SK-N-SH (cell line): ENCODE results near the gene GRIK3. TPM values are rescaled to one million over a fixed set of nuclear protein-coding genes. Genes with fewer than 3 reads are reported as not detected.

ENCODE experiments used
- CTCF ChIA-PET: fragments of 300-600, 350-600 bp; formaldehyde crosslinking; extraction: SDS; loops from one replicate; lab custom pipeline; 2021; lab: Yijun Ruan, JAX
- POLR2A ChIA-PET: fragments of 350-600 bp; sonication (Branson Sonifier 250); formaldehyde crosslinking; extraction: SDS; loops from one replicate; lab custom pipeline; 2020; ENCODE audit warnings: antibody characterized with exemption, inconsistent platforms; lab: Yijun Ruan, JAX
- DNase-seq: peaks from one replicate; pipeline ENCODE4 v3.0.0; 2012
- H2AFZ ChIP-seq: fragments of 200-600 bp; sonication (generic); 2 replicates; pipeline ENCODE4 v1.8.1; 2016; ENCODE audit warnings: antibody characterized with exemption, mild to moderate bottlenecking, low read depth
- H3F3A ChIP-seq: fragments of 200-600 bp; sonication (generic); replicated peaks from 2 replicates; pipeline ENCODE3; 2016; ENCODE audit warnings: antibody characterized with exemption, mild to moderate bottlenecking; ENCODE audit not compliant: insufficient read depth
- H3K27ac ChIP-seq, 2 experiments: fragments of 200-500 bp in 1 of 2; fragments of 200-600 bp in 1 of 2; sonication (Bioruptor generic) in 1 of 2; sonication (generic), shearing (Covaris generic) in 1 of 2; 2 replicates each; pipeline versions ENCODE4 v1.5.1 to v1.6.1; 2014 to 2016; ENCODE audit warnings: low read depth in 2 of 2, inconsistent platforms in 1 of 2, low read length in 1 of 2, mild to moderate bottlenecking in 1 of 2, mixed read lengths in 1 of 2
- H3K27me3 ChIP-seq: fragments of 200-600 bp; sonication (generic), shearing (Covaris generic); 2 replicates; pipeline ENCODE4 v1.6.1; 2016; ENCODE audit warnings: mixed run types; ENCODE audit not compliant: insufficient read depth
- H3K36me3 ChIP-seq, 2 experiments: fragments of 200-500 bp in 1 of 2; fragments of 200-600 bp in 1 of 2; sonication (Bioruptor generic) in 1 of 2; sonication (generic) in 1 of 2; replicated peaks in 1 of 2; 2 replicates each; pipeline versions ENCODE3 to v1.5.1; 2014 to 2016; ENCODE audit warnings: low read length in 1 of 2, mild to moderate bottlenecking in 1 of 2; ENCODE audit not compliant: insufficient read depth in 2 of 2, control insufficient read depth in 1 of 2
- H3K4me1 ChIP-seq, 2 experiments: fragments of 200-500 bp in 1 of 2; fragments of 200-600 bp in 1 of 2; sonication (Bioruptor generic) in 1 of 2; sonication (generic), shearing (Covaris generic) in 1 of 2; 2 replicates each; pipeline versions ENCODE4 v1.5.1 to v1.6.1; 2014 to 2016; ENCODE audit warnings: low read depth in 1 of 2, low read length in 1 of 2, mixed run types in 1 of 2; ENCODE audit not compliant: insufficient read depth in 2 of 2, control insufficient read depth in 1 of 2
- H3K4me2 ChIP-seq: fragments of 200-600 bp; sonication (generic), shearing (Covaris generic); 2 replicates; pipeline ENCODE4 v1.6.1; 2017; ENCODE audit warnings: mixed run types
- H3K4me3 ChIP-seq, 2 experiments: fragments of 200-500 bp in 1 of 2; fragments of 200-600 bp in 1 of 2; sonication (Bioruptor generic) in 1 of 2; sonication (generic), shearing (Covaris generic) in 1 of 2; 2 replicates each; pipeline versions ENCODE4 v1.5.1 to v1.8.1; 2014 to 2016; ENCODE audit warnings: low read depth in 2 of 2, inconsistent platforms in 1 of 2, low read length in 1 of 2, mild to moderate bottlenecking in 1 of 2, mixed read lengths in 1 of 2, moderate library complexity in 1 of 2
- H3K79me2 ChIP-seq: fragments of 200-600 bp; sonication (generic); 2 replicates; pipeline ENCODE4 v1.8.1; 2017; ENCODE audit warnings: mild to moderate bottlenecking; ENCODE audit not compliant: insufficient read depth
- H3K9ac ChIP-seq: fragments of 200-600 bp; sonication (generic); 2 replicates; pipeline ENCODE4 v1.6.1; 2017; ENCODE audit warnings: mixed run types
- H3K9me2 ChIP-seq: fragments of 200-600 bp; sonication (generic); 2 replicates; pipeline ENCODE4 v1.6.1; 2017; ENCODE audit warnings: mixed run types
- H3K9me3 ChIP-seq: fragments of 200-600 bp; sonication (generic); 2 replicates; pipeline ENCODE4 v1.6.1; 2017; ENCODE audit warnings: mixed run types, mild to moderate bottlenecking, moderate library complexity
- H4K20me1 ChIP-seq: fragments of 200-600 bp; sonication (generic); 2 replicates; pipeline ENCODE4 v1.6.1; 2017; ENCODE audit warnings: mild to moderate bottlenecking, mixed run types; ENCODE audit not compliant: insufficient read depth
- CHD2 ChIP-seq: fragments of 150-350 bp; IDR thresholded peaks from 2 replicates; pipeline ENCODE4 v1.6.1; 2018; ENCODE audit warnings: low read length; ENCODE audit not compliant: partially characterized antibody
- ELF1 ChIP-seq: IDR thresholded peaks from 2 replicates; pipeline ENCODE4 v1.4.0; 2012
- EP300 ChIP-seq, 2 experiments: IDR thresholded peaks; 2 replicates each; pipeline versions ENCODE4 v1.4.0 to v1.6.1; 2012; ENCODE audit warnings: borderline replicate concordance in 1 of 2, low read depth in 1 of 2, low read length in 1 of 2
- EZH2phosphoT487 ChIP-seq: fragments of 200-600 bp; sonication (generic); IDR thresholded peaks from 2 replicates; pipeline ENCODE4 v1.6.1; 2017; ENCODE audit warnings: low read depth, mixed run types, mild to moderate bottlenecking, antibody characterized with exemption, moderate library complexity, borderline replicate concordance
- FOXJ3 ChIP-seq: sonication (generic); formaldehyde crosslinking; IDR thresholded peaks from 2 replicates; pipeline ENCODE4 v1.5.1; 2020; ENCODE audit warnings: mild to moderate bottlenecking, missing genetic modification reagents
- FOXM1 ChIP-seq: IDR thresholded peaks from 2 replicates; pipeline ENCODE4 v1.4.0; 2012; ENCODE audit warnings: low read depth, mild to moderate bottlenecking
- IRF3 ChIP-seq: fragments of 150-350 bp; IDR thresholded peaks from 2 replicates; pipeline ENCODE4 v1.6.1; 2016; ENCODE audit warnings: mild to moderate bottlenecking, low read depth, low read length
- JUND ChIP-seq: IDR thresholded peaks from 2 replicates; pipeline ENCODE4 v1.4.0; 2012
- MAX ChIP-seq: IDR thresholded peaks from 2 replicates; pipeline ENCODE4 v1.4.0; 2012; ENCODE audit warnings: low read depth
- MXI1 ChIP-seq: IDR thresholded peaks from 2 replicates; pipeline ENCODE4 v1.6.1; 2012; ENCODE audit warnings: mild to moderate bottlenecking, low read depth, low read length, improper control_type of control experiment
- NFIC ChIP-seq: IDR thresholded peaks from 2 replicates; pipeline ENCODE4 v1.4.0; 2012; ENCODE audit warnings: borderline replicate concordance
- POLR2AphosphoS5 ChIP-seq: IDR thresholded peaks from 2 replicates; pipeline ENCODE4 v1.6.1; 2012; ENCODE audit warnings: low read depth, low read length
- RAD21 ChIP-seq: IDR thresholded peaks from 2 replicates; pipeline ENCODE4 v1.6.1; 2012; ENCODE audit warnings: mild to moderate bottlenecking, low read length
- RCOR1 ChIP-seq: fragments of 150-350 bp; IDR thresholded peaks from 2 replicates; pipeline ENCODE4 v1.6.1; 2017; ENCODE audit warnings: antibody characterized with exemption, low read length
- RXRA ChIP-seq: IDR thresholded peaks from 2 replicates; pipeline ENCODE4 v1.4.0; 2012; ENCODE audit warnings: low read depth, mild to moderate bottlenecking, borderline replicate concordance
- SIN3A ChIP-seq: IDR thresholded peaks from 2 replicates; pipeline ENCODE4 v1.6.1; 2012; ENCODE audit warnings: low read depth, mild to moderate bottlenecking, low read length, moderate library complexity, borderline replicate concordance
- SMC3 ChIP-seq: IDR thresholded peaks from 2 replicates; pipeline ENCODE4 v1.6.1; 2012; ENCODE audit warnings: low read depth, low read length, improper control_type of control experiment
- TAF1 ChIP-seq: IDR thresholded peaks from 2 replicates; pipeline ENCODE4 v1.6.1; 2012; ENCODE audit warnings: low read depth, mild to moderate bottlenecking, low read length, moderate library complexity, borderline replicate concordance
- ZBTB33 ChIP-seq: IDR thresholded peaks from 2 replicates; pipeline ENCODE4 v1.4.0; 2012; ENCODE audit warnings: low read depth, borderline replicate concordance
- WGBS: methylation state at CpG from one replicate; pipeline ENCODE4 v1.1.6; 2017; ENCODE audit warnings: low lambda C conversion rate; 5-methylcytosine and 5-hydroxymethylcytosine counted together
- polyA plus RNA-seq, 3 experiments: library from polyadenylated mRNA; depleted of rRNA; stranded (reverse); fragments of >200 nt; gene quantifications; 2 replicates each; pipeline ENCODE4 v1.2.3, GENCODE V29; 2012

Gene GRIK3
- polyA plus RNA-seq, 1 of the 3 experiments (the other 2 are of a cell fraction) = not detected

- H3K9me3 ChIP-seq = no peaks in the 10 kb centered on the region
- H3K4me2 ChIP-seq = no peak overlapping the region
- CTCF ChIA-PET = interaction anchor here (0.9 to 1.0 kb wide), 2 partner anchors 22 to 74 kb away, joined by 3 read pairs; no protein-coding TSS in a partner anchor
- H3K36me3 ChIP-seq = no peaks in the 10 kb centered on the region
- no peaks in the 10 kb centered on the region for H3F3A ChIP-seq
- H3K27me3 ChIP-seq = no peaks in the 10 kb centered on the region
- POLR2A ChIA-PET = no interaction called here
- no peak overlapping the region for H3K4me3 ChIP-seq
- no peak overlapping the region for H2AFZ ChIP-seq
- no peaks in the 10 kb centered on the region for H4K20me1 ChIP-seq
- no peak overlapping the region for H3K9ac ChIP-seq
- H3K79me2 ChIP-seq = no peaks in the 10 kb centered on the region
- no peak overlapping the region for H3K27ac ChIP-seq
- TF ChIP-seq FOXM1 (no peak), RCOR1 (no peak), IRF3 (no peak), SMC3 (no peak), EZH2phosphoT487 (no peak), TAF1 (no peak), FOXJ3 (no peak), RAD21 (no peak), CHD2 (no peak), NFIC (no peak), RXRA (no peak), MAX (no peak), MXI1 (no peak), SIN3A (no peak), EP300 (IDR thresholded peaks at IDR 0.05; ENCODE audit: borderline replicate concordance in 1 of 2, low read depth in 1 of 2, low read length in 1 of 2) (no peak), POLR2AphosphoS5 (no peak), JUND (no peak), ZBTB33 (no peak), ELF1 (no peak)
- no peak for DNase-seq
- WGBS = 27% methylated on average over 3 of the region's 5 CpGs
- peaks cover 0 to 29% of the 10 kb centered on the region in 2 experiments; a peak in 2 of 4 replicates for H3K4me1 ChIP-seq
- no peaks in the 10 kb centered on the region for H3K9me2 ChIP-seq
Measured at GRCh38 chr1:36786425-36786824, 247.9 kb downstream of the GRIK3 start.
